Right cardiac atrium (tissue), 5 donors: Measurements from ENCODE around the gene TMEM26. TPM values are rescaled to one million over a fixed set of nuclear protein-coding genes. Genes with fewer than 3 reads are reported as not detected.
A peak's percentile ranks its signal among the peaks of the same experiment; 100 is the strongest.

Experiments
- ATAC-seq, 2 donors: fragments of 200-7000 bp; cut with Tn5 transposase; one replicate each; pipeline versions ENCODE4 v1.8.0 to v1.9.1; 2020; ENCODE audit warnings: moderate library complexity in 2 of 2, mild to moderate bottlenecking in 1 of 2
- DNase-seq, 3 donors: peaks; one replicate each; pipeline ENCODE4 v3.0.0-alpha.2; 2020
- H3K27ac ChIP-seq: one replicate; pipeline ENCODE4 v1.5.1; 2013; ENCODE audit warnings: mild to moderate bottlenecking, low read length, control low read depth, moderate library complexity
- H3K27me3 ChIP-seq: one replicate; pipeline ENCODE4 v1.6.1; 2013; ENCODE audit not compliant: control insufficient read depth, insufficient read depth
- H3K4me1 ChIP-seq: one replicate; pipeline ENCODE4 v1.6.1; 2013; ENCODE audit warnings: low read length; ENCODE audit not compliant: control insufficient read depth, insufficient read depth
- H3K4me3 ChIP-seq: one replicate; pipeline ENCODE4 v1.5.1; 2013; ENCODE audit warnings: low read length, control low read depth
- H3K9me3 ChIP-seq: one replicate; pipeline ENCODE4 v1.6.1; 2013; ENCODE audit warnings: low read length; ENCODE audit not compliant: control insufficient read depth
- WGBS: extraction: QIAGEN DNeasy Blood & Tissue Kit; methylation state at CpG from one replicate; pipeline ENCODE4 v1.1.7; 2013; 5-methylcytosine and 5-hydroxymethylcytosine counted together
- intact Hi-C, 4 donors: fragments of 100-400 bp; cut with DNase I; formaldehyde crosslinking; loops; one replicate each; pipeline versions ENCODE4 v1.11.0 to v1.14.0; 2022 to 2023
- long read RNA-seq, 4 donors: library from polyadenylated mRNA; unstranded; transcript quantifications; one replicate each; pipeline ENCODE4 v2.0.0, GENCODE V29; 2020 to 2021
- polyA plus RNA-seq: library from polyadenylated mRNA; stranded (reverse); fragments of 200-250 nt; gene quantifications from one replicate; pipeline ENCODE4 v1.2.3, GENCODE V29; 2013
- total RNA-seq, 4 donors: library from RNA; stranded (reverse); fragmentation: NEBNext Ultra II Directional; extraction: Animal tissue kit (Norgen Biotek cat#: 25700); gene quantifications; one replicate each; pipeline ENCODE4 v1.2.1, GENCODE V29; 2021
- donor health status: healthy with polysubstance abuse.
- donor health status: DM: no; HTN: yes; CAD: no.
- donor health status: DM: no; HTN: no; CAD: no.
- donor health status: DM: no; HTN: yes; CAD: no; lungs with severe emphysema.
- donor health status: DM: yes; HTN: yes; CAD: no.

TMEM26 gene
- total RNA-seq (under 1 TPM in 3 of 4 donors, not detected in 1; 0.15 to 0.43 (median 0.19) TPM), polyA plus RNA-seq (0.14 TPM)
- long read RNA-seq, donor 1: 0 reads
- long read RNA-seq, donor 2: 0 reads
- long read RNA-seq, donor 3, full-length matches to known transcripts: 1 of 1 reads
- long read RNA-seq, donor 3, partial matches to known transcripts: 0 of 1 reads
- long read RNA-seq, donor 3, other reads (novel, unspliced or antisense): 0 of 1 reads
- long read RNA-seq, donor 4: 0 reads

GRCh38 chr10:61452655-61453641, at the start of gene TMEM26:
Gene TMEM26, minus strand, starts transcription at chr10:61453381. Its CDS starts 300 bp downstream, at chr10:61453081.
- Histone ChIP-seq H3K27ac (no peak within 1 kb of the TSS), H3K9me3 (no peaks in the 10 kb centered on the region)
- intact Hi-C loops: no loop called here

GRCh38 chr10:61500460-61500859, 47.3 kb upstream of the TMEM26 start:
- Histone ChIP-seq H3K9me3 (no peaks in the 10 kb centered on the region), H3K27ac (no peak overlapping the region), H3K4me3 (no peak overlapping the region), H3K4me1 (no peaks in the 10 kb centered on the region), H3K27me3 (no peaks in the 10 kb centered on the region)
- DNase-seq: no peak
- no peak for ATAC-seq
- intact Hi-C loops: no loop called here

More at GRCh38 chr10:61452655-61453641, at the start of gene TMEM26:
- H3K4me1 ChIP-seq: peaks cover 3% of the 10 kb centered on the region
- ATAC-seq (peak; percentile 43 to 54), DNase-seq (peak; percentile 31 to 76 (median 70))
- no peaks in the 10 kb centered on the region for H3K27me3 ChIP-seq
- WGBS: 2% methylated on average over 58 of the region's 58 CpGs
- H3K4me3 ChIP-seq: peak within 1 kb of the TSS; percentile 15

GRCh38 chr10:61492364-61492995, 39.3 kb upstream of the TMEM26 start:
- H3K27me3 ChIP-seq: no peaks in the 10 kb centered on the region
- intact Hi-C loops: no loop called here
- WGBS: 84% methylated on average over 2 of the region's 2 CpGs
- no peaks in the 10 kb centered on the region for H3K4me1 ChIP-seq
- H3K4me3 ChIP-seq: no peak overlapping the region
- H3K27ac ChIP-seq: no peak overlapping the region
- ATAC-seq (no peak), DNase-seq (no peak)
- no peaks in the 10 kb centered on the region for H3K9me3 ChIP-seq

- intact Hi-C loops: no loop called here
- Histone ChIP-seq H3K27me3 (no peaks in the 10 kb centered on the region), H3K4me3 (no peak overlapping the region), H3K27ac (no peak overlapping the region), H3K9me3 (no peaks in the 10 kb centered on the region), H3K4me1 (no peaks in the 10 kb centered on the region)
- no peak for ATAC-seq
- 60% methylated on average over 5 of the region's 5 CpGs for WGBS
- no peak for DNase-seq
These were observed 34.3 kb upstream of the TMEM26 start for GRCh38 chr10:61487506-61487905.

GRCh38 chr10:61486738-61487396, 33.7 kb upstream of the TMEM26 start:
- intact Hi-C loops: no loop called here
- 90% methylated on average over 2 of the region's 2 CpGs for WGBS

GRCh38 chr10:61486251-61486650, 33.1 kb upstream of the TMEM26 start:
- Histone ChIP-seq H3K9me3 (no peaks in the 10 kb centered on the region), H3K27ac (no peak overlapping the region), H3K4me3 (no peak overlapping the region), H3K27me3 (no peaks in the 10 kb centered on the region), H3K4me1 (no peaks in the 10 kb centered on the region)
- DNase-seq (no peak), ATAC-seq (no peak)
- intact Hi-C loops: no loop called here
- WGBS: 69% methylated on average over 1 of the region's 1 CpG

More at GRCh38 chr10:61486738-61487396, 33.7 kb upstream of the TMEM26 start:
- Histone ChIP-seq H3K4me1 (no peaks in the 10 kb centered on the region), H3K9me3 (no peaks in the 10 kb centered on the region), H3K27ac (no peak overlapping the region), H3K27me3 (no peaks in the 10 kb centered on the region), H3K4me3 (no peak overlapping the region)
- ATAC-seq (peak in 1 of 2 donors; percentile 35), DNase-seq (no peak)

GRCh38 chr10:61481597-61481996, 28.4 kb upstream of the TMEM26 start:
- Histone ChIP-seq H3K27ac (no peak overlapping the region), H3K27me3 (no peaks in the 10 kb centered on the region), H3K4me3 (no peak overlapping the region), H3K4me1 (no peaks in the 10 kb centered on the region), H3K9me3 (no peaks in the 10 kb centered on the region)
- WGBS: 74% methylated on average over 3 of the region's 3 CpGs
- intact Hi-C loops: no loop called here
- DNase-seq: no peak
- no peak for ATAC-seq

- Histone ChIP-seq H3K4me1 (no peaks in the 10 kb centered on the region), H3K27ac (no peak overlapping the region), H3K27me3 (no peaks in the 10 kb centered on the region), H3K4me3 (no peak overlapping the region), H3K9me3 (no peaks in the 10 kb centered on the region)
- intact Hi-C loops: no loop called here
- no peak for DNase-seq
- WGBS: 38% methylated on average over 2 of the region's 2 CpGs
- ATAC-seq: no peak
These were observed 27.0 kb upstream of the TMEM26 start for GRCh38 chr10:61480208-61480607.

- no peak for ATAC-seq
These were observed 25.6 kb upstream of the TMEM26 start for GRCh38 chr10:61478621-61479312.

GRCh38 chr10:61477451-61477850, 24.3 kb upstream of the TMEM26 start:
- no peak overlapping the region for H3K4me3 ChIP-seq
- ATAC-seq (no peak), DNase-seq (no peak)
- no peaks in the 10 kb centered on the region for H3K4me1 ChIP-seq
- 85% methylated on average over 1 of the region's 1 CpG for WGBS
- intact Hi-C loops: no loop called here
- H3K27ac ChIP-seq: no peak overlapping the region
- H3K9me3 ChIP-seq: no peaks in the 10 kb centered on the region
- no peaks in the 10 kb centered on the region for H3K27me3 ChIP-seq

More at GRCh38 chr10:61478621-61479312, 25.6 kb upstream of the TMEM26 start:
- intact Hi-C loops: no loop called here
- Histone ChIP-seq H3K9me3 (no peaks in the 10 kb centered on the region), H3K4me1 (no peaks in the 10 kb centered on the region), H3K4me3 (no peak overlapping the region), H3K27me3 (no peaks in the 10 kb centered on the region), H3K27ac (no peak overlapping the region)
- DNase-seq: no peak
- WGBS: 73% methylated on average over 4 of the region's 4 CpGs
